Upper lobe of left lung (tissue), 6 donors: ENCODE results near the gene M1AP. TPM values are rescaled to one million over a fixed set of nuclear protein-coding genes. Genes with fewer than 3 reads are reported as not detected.

Experiments
- ATAC-seq, 2 donors: fragments of 200-7000 bp; cut with Tn5 transposase; one replicate each; pipeline ENCODE4 v1.9.1; 2022; ENCODE audit warnings: mild to moderate bottlenecking in 2 of 2, moderate library complexity in 2 of 2; ENCODE audit not compliant: low FRiP score in 2 of 2
- DNase-seq, 2 donors: peaks; one replicate each; pipeline ENCODE4 v3.0.0-alpha.2; 2019 to 2020
- H3K27ac ChIP-seq, 4 donors: fragments of 200-600 bp; sonication (generic); one replicate each; pipeline ENCODE4 v1.5.1; 2016 to 2019
- H3K27me3 ChIP-seq, 4 donors: fragments of 200-600 bp; sonication (generic); one replicate each; pipeline ENCODE4 v1.5.1; 2017 to 2019
- H3K36me3 ChIP-seq, 4 donors: fragments of 200-600 bp; sonication (generic); one replicate each; pipeline ENCODE4 v1.5.1; 2016 to 2019
- H3K4me1 ChIP-seq, 4 donors: fragments of 200-600 bp; sonication (generic); one replicate each; pipeline ENCODE4 v1.5.1; 2018 to 2019
- H3K4me3 ChIP-seq, 4 donors: fragments of 200-600 bp; sonication (generic); one replicate each; pipeline ENCODE4 v1.5.1; 2017 to 2019; ENCODE audit warnings: mild to moderate bottlenecking in 2 of 4, moderate library complexity in 1 of 4
- H3K9me3 ChIP-seq, 4 donors: fragments of 200-600 bp; sonication (generic); one replicate each; pipeline ENCODE4 v1.5.1; 2018 to 2019
- CTCF ChIP-seq, 6 experiments: fragments of 450-650 bp in 4 of 6; fragments of 200-600 bp in 2 of 6; sonication (generic) in 2 of 6; IDR thresholded peaks; one replicate each; pipeline ENCODE4 v1.5.1; 2016 to 2019; ENCODE audit warnings: antibody characterized with exemption in 6 of 6
- EP300 ChIP-seq, 4 donors: sonication (generic); formaldehyde crosslinking; IDR thresholded peaks; one replicate each; pipeline ENCODE4 v1.5.1; 2017; ENCODE audit warnings: antibody characterized with exemption in 4 of 4, control low read depth in 2 of 4
- POLR2A ChIP-seq, 4 donors: fragments of 450-650 bp; IDR thresholded peaks; one replicate each; pipeline ENCODE4 v1.5.1; 2016 to 2017; ENCODE audit warnings: antibody characterized with exemption in 4 of 4, mild to moderate bottlenecking in 2 of 4
- POLR2AphosphoS5 ChIP-seq, 2 donors: sonication (generic); formaldehyde crosslinking; IDR thresholded peaks; one replicate each; pipeline ENCODE4 v1.5.1; 2017; ENCODE audit warnings: antibody characterized with exemption in 2 of 2
- WGBS, 2 donors: methylation state at CpG; one replicate each; pipeline ENCODE4 v1.1.5; 2017 to 2018; 5-methylcytosine and 5-hydroxymethylcytosine counted together
- total RNA-seq, 6 donors: library from RNA; depleted of rRNA in 4 of 6; stranded (reverse); fragments of >200 nt in 4 of 6; gene quantifications; one replicate each; pipeline versions ENCODE4 v1.1.0 to v1.2.1, GENCODE V29; 2016 to 2021
- donor health status: DM: no; HTN: no; CAD: no; lungs with moderate emphysema.
- donor health status: DM: no; HTN: yes; CAD: no; lungs with severe emphysema.

The M1AP gene
- total RNA-seq, 6 donors from 2014 or later: 0.91 to 6.3 (median 2.2) TPM; not detected in 2

GRCh38 chr2:74569686-74570085 is 78.4 kb downstream of the M1AP start:
- H3K36me3 ChIP-seq: no peaks in the 10 kb centered on the region
- WGBS, 2 donors: 43 to 57% methylated on average over 1 of the region's 1 CpG
- TF ChIP-seq CTCF (IDR thresholded peaks at IDR 0.05): no peak
- TF ChIP-seq EP300 (IDR thresholded peaks at IDR 0.05): no peak
- TF ChIP-seq POLR2A (IDR thresholded peaks at IDR 0.05): no peak
- TF ChIP-seq POLR2AphosphoS5 (IDR thresholded peaks at IDR 0.05): no peak
- no peak for DNase-seq
- H3K9me3 ChIP-seq: no peaks in the 10 kb centered on the region
- no peaks in the 10 kb centered on the region for H3K27me3 ChIP-seq
- H3K4me1 ChIP-seq: peaks cover 0 to 14% (median 5%) of the 10 kb centered on the region in 4 donors
- no peak overlapping the region for H3K4me3 ChIP-seq
- no peak for ATAC-seq
- no peak overlapping the region for H3K27ac ChIP-seq

DNA sequence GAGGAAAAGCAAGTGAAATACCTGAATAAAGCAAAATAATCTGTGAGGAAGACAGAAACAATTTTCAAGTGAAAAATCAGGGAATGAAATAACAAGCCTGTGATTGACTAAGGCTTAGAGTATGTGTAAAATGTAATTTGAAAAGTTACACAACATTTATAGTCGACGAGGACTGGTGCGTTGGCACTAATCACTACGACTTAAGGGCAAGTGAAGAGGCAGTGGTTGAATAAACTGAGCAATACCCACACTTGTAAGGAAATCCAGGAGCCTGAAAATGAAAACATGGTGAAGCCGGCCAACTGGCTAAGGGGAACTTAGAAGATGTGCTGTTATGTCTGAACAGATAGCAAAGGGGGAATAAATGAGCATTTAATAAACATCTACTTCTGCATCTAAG is 80.2 kb downstream of the M1AP start:
- Histone ChIP-seq H3K27ac (no peak overlapping the region), H3K27me3 (no peaks in the 10 kb centered on the region), H3K4me1 (no peaks in the 10 kb centered on the region), H3K4me3 (no peak overlapping the region), H3K36me3 (no peaks in the 10 kb centered on the region), H3K9me3 (no peaks in the 10 kb centered on the region)
- DNase-seq: peak in 1 of 2 donors; percentile 60
- no peak for ATAC-seq
- WGBS, 2 donors: 42 to 57% methylated on average over 5 of the region's 5 CpGs
- no peak for TF ChIP-seq POLR2AphosphoS5 (IDR thresholded peaks at IDR 0.05)

- DNase-seq (no peak), ATAC-seq (peak in 1 of 2 donors; percentile 73)
- Histone ChIP-seq H3K27ac (no peak overlapping the region), H3K4me1 (no peaks in the 10 kb centered on the region), H3K27me3 (no peaks in the 10 kb centered on the region), H3K4me3 (no peak overlapping the region), H3K9me3 (no peaks in the 10 kb centered on the region), H3K36me3 (no peaks in the 10 kb centered on the region)
- no peak for TF ChIP-seq EP300 (IDR thresholded peaks at IDR 0.05)
- TF ChIP-seq CTCF (IDR thresholded peaks at IDR 0.05): no peak
- no peak for TF ChIP-seq POLR2AphosphoS5 (IDR thresholded peaks at IDR 0.05)
- no peak for TF ChIP-seq POLR2A (IDR thresholded peaks at IDR 0.05)
Observed at GRCh38 chr2:74566754-74567085, 81.4 kb downstream of the M1AP start.

DNA sequence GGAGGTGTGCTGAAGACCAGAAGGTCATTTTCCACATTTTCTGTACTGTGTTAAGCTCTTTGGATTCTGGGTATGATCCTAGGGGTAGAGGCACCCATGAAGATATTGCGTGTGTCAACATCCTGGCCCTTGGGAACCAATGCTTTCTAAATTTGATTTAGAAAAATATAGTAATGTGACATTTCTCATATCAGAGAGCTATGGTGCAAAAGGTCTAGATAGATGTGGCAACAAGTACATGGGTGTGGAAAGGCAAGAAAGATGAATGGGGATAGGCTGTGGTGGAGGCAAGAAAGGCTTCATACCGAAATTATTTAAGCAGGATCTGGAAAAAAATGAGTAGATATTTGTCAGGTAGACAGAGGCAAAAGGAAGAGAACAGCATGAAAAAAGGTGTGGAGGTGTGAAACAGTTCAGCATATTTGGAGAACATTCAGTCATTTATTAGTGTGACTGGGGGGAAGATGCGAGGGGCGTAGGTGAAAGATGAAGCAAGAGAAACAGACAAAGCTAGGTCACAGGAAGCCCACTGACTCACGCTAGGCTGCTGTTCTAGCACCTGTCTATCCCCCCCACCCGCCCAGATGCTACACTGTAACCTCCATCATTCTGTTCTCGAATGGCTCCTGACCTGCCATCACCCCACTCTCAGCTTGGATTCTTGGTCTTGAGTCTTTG is 81.9 kb downstream of the M1AP start:
- ATAC-seq (no peak), DNase-seq (no peak)
- no peaks in the 10 kb centered on the region for H3K9me3 ChIP-seq
- TF ChIP-seq POLR2A (IDR thresholded peaks at IDR 0.05) (no peak), CTCF (IDR thresholded peaks at IDR 0.05) (no peak), EP300 (IDR thresholded peaks at IDR 0.05) (no peak), POLR2AphosphoS5 (IDR thresholded peaks at IDR 0.05) (no peak)
- H3K4me1 ChIP-seq: no peaks in the 10 kb centered on the region
- H3K4me3 ChIP-seq: no peak overlapping the region
- no peak overlapping the region for H3K27ac ChIP-seq
- WGBS, 2 donors: 73 to 78% methylated on average over 7 of the region's 7 CpGs
- no peaks in the 10 kb centered on the region for H3K36me3 ChIP-seq
- no peaks in the 10 kb centered on the region for H3K27me3 ChIP-seq

DNA sequence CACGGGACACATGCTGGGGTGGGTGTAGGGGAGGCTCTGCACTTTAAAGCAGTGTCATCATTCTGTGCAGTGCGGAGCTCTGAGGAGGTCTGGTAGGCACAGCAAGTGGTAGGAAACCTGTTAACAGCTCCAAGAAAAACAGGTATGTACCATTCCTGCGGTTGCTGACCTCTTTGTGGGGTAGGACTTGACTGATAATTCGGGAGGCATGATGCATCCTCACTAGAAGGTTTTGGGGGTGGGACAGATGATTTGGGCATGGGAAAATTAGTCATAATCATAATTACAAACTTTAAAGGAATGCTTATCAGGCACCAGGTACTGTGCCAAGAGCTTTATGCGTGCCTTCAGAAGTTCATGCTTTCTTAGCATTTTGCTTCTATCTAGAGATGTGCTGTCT is 83.9 kb downstream of the M1AP start:
- no peak for ATAC-seq
- H3K4me1 ChIP-seq: no peaks in the 10 kb centered on the region
- H3K27ac ChIP-seq: no peak overlapping the region
- DNase-seq: no peak
- WGBS, 2 donors: 69 to 80% methylated on average over 5 of the region's 5 CpGs
- H3K9me3 ChIP-seq: no peaks in the 10 kb centered on the region
- H3K4me3 ChIP-seq: no peak overlapping the region
- no peaks in the 10 kb centered on the region for H3K27me3 ChIP-seq
- TF ChIP-seq CTCF (IDR thresholded peaks at IDR 0.05): no peak
- no peak for TF ChIP-seq EP300 (IDR thresholded peaks at IDR 0.05)
- TF ChIP-seq POLR2AphosphoS5 (IDR thresholded peaks at IDR 0.05): no peak
- TF ChIP-seq POLR2A (IDR thresholded peaks at IDR 0.05): no peak
- H3K36me3 ChIP-seq: no peaks in the 10 kb centered on the region
